NCI-H345 (cell line): ENCODE measurements around the gene KIAA0825.

ENCODE experiments used
- DNase-seq: peaks from one replicate; lab custom pipeline; 2025; lab: John Stamatoyannopoulos, UW

The KIAA0825 gene

GRCh38 chr5:94240134-94240533 is 378.3 kb downstream of the KIAA0825 start:
- DNase-seq = no peak

GRCh38 chr5:94239266-94239665 is 379.1 kb downstream of the KIAA0825 start:
- DNase-seq = no peak

- DNase-seq = no peak
Measured at GRCh38 chr5:94234987-94235386, 383.4 kb downstream of the KIAA0825 start.

GRCh38 chr5:94228791-94229190 is 389.6 kb downstream of the KIAA0825 start:
- no peak for DNase-seq

GRCh38 chr5:94223235-94223634 is 395.2 kb downstream of the KIAA0825 start:
- no peak for DNase-seq

GRCh38 chr5:94218374-94218773 is 400.0 kb downstream of the KIAA0825 start:
- no peak for DNase-seq

- DNase-seq = no peak
Measured at GRCh38 chr5:94217745-94218144, 400.7 kb downstream of the KIAA0825 start.

GRCh38 chr5:94217216-94217615 is 401.2 kb downstream of the KIAA0825 start:
- DNase-seq = no peak

- DNase-seq = no peak
Measured at GRCh38 chr5:94212476-94212875, 405.9 kb downstream of the KIAA0825 start.

GRCh38 chr5:94209774-94210355 is 408.5 kb downstream of the KIAA0825 start:
- DNase-seq = no peak

- DNase-seq = no peak
Measured at GRCh38 chr5:94209272-94209671, 409.1 kb downstream of the KIAA0825 start.

GRCh38 chr5:94199566-94199965 is 418.8 kb downstream of the KIAA0825 start:
- DNase-seq = no peak

- no peak for DNase-seq
Measured at GRCh38 chr5:94197970-94198369, 420.4 kb downstream of the KIAA0825 start.

GRCh38 chr5:94196953-94197352 is 421.5 kb downstream of the KIAA0825 start:
- no peak for DNase-seq

GRCh38 chr5:94192658-94193391 is 425.6 kb downstream of the KIAA0825 start:
- DNase-seq = peak; percentile 11

GRCh38 chr5:94191604-94192003 is 426.8 kb downstream of the KIAA0825 start:
- peak; percentile 0 for DNase-seq

GRCh38 chr5:94188725-94189124 is 429.7 kb downstream of the KIAA0825 start:
- DNase-seq = no peak

GRCh38 chr5:94184870-94185269 is 433.5 kb downstream of the KIAA0825 start:
- no peak for DNase-seq

- DNase-seq = no peak
Measured at GRCh38 chr5:94181895-94182294, 436.5 kb downstream of the KIAA0825 start.

GRCh38 chr5:94180761-94181160 is 437.6 kb downstream of the KIAA0825 start:
- DNase-seq = no peak

GRCh38 chr5:94175912-94176311 is 442.5 kb downstream of the KIAA0825 start:
- DNase-seq = no peak

GRCh38 chr5:94174748-94175411 is 443.5 kb downstream of the KIAA0825 start:
- no peak for DNase-seq

- no peak for DNase-seq
Measured at GRCh38 chr5:94173100-94173499, 445.3 kb downstream of the KIAA0825 start.
